DMS79 (cell line): Measurements from ENCODE around the gene TM4SF20.
"Not testable (repeated sequence)": the region's sequence is repeated elsewhere in the genome, so short reads cannot be mapped to it uniquely, and the experiment has no call there.

ENCODE experiments used
- DNase-seq: peaks from one replicate; lab custom pipeline; 2025; lab: John Stamatoyannopoulos, UW

Gene TM4SF20

DNA sequence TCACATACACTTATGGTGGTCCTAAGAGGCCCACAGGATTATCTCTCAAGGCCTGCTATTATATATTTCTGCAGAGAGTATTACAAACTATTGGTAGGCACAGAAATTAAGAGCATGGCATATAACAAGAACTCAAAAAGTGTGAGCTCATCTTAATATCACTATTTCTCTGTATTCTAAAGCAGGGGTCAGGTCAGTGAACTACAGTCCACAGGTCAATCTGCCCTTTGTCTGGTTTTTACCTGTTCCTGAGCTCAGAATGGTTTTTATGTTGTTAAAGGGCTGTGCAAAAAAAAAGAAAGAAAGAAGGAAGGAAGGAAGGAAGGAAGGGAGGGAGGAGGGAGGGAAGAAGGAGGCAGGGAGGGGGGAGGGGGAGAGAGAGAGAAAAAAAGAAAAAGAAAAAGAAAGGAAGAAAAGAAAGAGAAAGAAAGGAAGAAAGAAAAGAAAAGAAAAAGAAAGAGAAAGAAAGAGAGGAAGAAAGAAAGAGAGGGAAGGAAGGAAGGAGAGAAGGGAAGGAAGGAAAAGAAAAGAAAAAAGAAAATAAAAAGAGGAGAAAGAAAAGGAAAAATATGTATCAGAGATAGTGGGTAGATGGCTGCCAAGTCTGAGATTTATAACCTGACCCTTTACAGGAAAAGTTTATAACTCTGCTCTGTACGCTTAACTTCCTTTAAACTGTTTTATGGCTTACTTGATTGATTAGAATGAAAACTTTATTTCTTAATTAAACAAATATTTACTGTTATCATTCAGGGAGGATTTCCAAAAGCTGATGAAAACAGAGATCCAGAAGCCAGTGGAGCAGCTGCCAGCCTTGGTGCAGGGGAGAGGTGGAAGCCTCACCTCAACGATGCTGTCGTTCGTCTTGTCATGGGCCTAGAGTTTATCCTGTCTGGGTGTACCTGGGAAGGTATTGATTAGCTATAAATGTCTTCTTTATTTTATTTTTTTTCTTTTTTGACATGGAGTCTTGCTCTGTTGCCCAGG is 19.9 kb upstream of the TM4SF20 start:
- DNase-seq, result no peak

DNA sequence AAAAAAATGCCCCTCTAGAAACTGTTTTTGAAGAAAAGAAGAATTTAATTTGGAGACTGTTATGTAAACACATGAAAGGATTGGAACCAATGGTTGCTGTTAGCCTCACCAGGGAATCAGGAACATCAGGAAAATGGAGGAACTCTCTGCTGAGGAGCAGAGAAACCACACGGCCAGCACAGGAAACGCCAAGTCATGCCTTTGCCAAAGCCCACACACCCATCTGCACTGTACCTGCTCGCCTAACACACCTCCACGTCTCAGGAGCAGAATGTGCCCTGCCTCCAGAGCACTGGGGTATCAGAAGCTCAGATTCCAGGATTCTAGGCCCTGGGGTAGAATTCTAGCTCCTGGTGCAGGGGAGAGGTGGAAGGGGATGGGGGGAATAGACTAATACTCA is 18.5 kb upstream of the TM4SF20 start:
- DNase-seq, result no peak

DNA sequence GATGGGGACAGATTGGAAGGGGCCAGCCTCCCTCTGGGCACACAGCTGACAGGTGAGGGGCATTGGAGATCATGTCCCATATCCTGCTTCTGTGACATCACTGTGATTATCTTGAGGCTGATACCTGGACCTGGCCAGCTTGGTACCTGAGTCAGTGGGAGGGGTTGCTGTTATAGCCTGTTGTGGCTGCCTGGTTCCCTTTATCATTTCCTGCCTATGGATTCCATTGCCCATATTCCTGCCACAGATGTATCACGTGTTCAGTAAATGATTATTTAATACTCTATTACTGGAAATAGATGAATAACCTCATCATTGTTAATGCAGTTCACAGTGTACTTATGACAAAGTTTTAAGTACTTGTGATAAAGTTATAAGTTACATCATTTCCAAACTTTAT is 16.4 kb upstream of the TM4SF20 start:
- no peak for DNase-seq

DNA sequence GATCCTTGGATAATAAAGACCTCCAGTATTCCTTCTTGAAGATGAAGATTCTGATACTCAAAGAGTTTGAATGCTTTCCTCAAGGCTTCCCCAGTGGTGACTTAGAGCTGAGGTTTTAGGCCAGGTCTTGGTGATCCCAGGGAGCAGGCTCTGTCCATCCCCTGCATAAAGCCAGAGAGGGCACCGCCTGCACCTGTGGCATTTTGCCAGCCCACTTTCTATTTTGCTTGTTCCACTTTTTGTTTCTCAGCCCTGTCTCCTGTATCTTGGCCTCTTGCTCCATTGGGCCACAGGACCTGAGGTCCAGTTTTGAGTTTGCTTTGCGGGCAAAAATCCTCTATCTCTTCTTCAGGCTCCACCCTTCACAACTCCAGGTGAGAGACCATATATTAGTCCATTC is 15.3 kb upstream of the TM4SF20 start:
- DNase-seq, result no peak

DNA sequence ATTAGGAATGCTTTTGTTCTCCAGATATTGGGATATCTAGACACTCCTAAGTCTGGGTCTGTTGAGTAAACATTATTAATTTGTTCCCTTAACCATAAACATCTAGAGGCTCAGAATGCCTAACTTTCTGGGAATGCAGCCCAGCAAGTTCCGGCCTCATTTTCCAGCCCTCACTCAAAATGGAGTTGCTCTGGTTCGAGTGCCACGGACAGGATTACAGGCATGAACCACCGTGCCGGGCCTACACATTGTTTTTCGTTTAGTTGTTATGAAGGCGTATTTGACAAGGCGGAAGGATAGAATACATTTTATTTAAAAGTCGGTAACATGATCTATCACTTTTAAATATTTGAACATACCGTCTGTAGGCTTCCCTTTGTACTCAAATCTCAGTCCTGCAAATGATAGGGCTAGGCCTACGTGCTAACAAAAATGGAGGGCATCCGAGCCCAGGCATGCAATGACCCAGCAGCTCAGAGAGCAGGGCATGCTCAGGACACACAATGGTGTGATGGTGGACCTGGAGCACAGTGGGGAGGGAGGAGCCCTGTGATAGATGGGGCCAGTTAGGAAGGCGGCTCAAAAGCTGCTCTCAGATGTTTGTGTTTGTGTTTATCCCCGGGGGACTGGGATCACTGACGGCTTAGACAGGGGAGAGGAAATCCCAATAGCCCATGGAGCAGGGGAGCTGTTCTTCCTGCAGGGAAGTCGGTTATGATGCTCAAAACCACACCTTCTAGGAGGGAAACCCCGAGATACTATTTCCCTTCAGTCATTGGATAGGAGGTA is 11.6 kb upstream of the TM4SF20 start:
- DNase-seq, result no peak

DNA sequence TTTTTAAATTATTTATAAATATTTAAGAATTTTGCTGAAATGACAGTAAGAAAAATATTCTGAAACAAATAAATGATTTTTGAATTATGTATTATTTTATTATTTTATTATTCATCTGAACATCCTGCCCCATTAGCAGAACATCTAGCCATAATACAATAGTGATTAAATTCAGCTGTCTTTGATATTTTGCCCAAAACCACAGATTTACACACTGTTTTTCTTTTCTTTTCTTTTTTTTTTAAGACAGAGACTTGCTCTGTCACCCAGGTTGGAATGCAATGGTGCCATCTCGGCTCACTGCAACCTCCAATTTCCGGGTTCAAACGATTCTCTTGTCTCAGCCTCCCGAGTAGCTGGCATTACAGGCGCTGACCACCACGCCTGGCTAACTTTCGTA is 10.6 kb upstream of the TM4SF20 start:
- DNase-seq, result no peak

DNA sequence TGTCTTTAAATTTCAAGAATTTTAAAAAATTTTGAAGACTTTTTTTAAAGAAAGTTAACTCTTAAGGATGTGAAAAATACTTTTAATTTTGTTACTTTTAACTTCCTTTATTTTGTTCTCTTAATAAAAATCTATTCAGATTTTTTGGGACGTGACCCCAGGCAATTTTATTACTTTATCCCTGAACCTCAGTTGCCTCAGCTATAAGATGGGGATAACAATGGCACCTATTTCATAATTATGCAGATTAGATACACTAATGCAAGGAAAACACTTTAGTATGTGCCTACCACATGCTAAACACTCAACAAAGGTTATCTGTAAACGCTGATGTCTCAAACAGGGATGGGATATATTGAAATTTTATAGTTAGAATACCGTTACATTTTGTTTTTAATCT is 10.1 kb upstream of the TM4SF20 start:
- DNase-seq, result no peak

DNA sequence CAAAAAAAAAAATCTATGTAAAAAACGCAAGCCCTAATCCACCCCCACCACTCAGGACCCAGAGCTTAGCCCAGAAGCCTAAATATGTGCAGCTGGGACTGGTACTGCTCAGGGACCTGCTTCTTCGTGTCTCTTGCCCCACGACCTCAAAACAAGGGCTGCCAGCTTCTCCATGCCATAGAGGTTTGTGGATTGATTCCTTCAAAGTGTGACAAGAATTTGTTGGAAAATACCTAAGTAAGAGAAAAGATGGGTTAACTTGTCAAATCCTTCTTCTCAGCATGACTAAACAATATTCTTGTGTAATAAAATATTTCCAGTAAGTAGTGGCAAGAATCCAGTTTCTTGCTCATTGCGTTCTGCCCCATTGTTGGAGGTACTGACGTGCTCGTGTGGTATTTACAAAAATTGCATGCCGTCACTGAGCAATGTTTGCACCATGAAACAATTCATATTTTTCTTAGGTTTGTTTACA is 9.5 kb upstream of the TM4SF20 start:
- no peak for DNase-seq

DNA sequence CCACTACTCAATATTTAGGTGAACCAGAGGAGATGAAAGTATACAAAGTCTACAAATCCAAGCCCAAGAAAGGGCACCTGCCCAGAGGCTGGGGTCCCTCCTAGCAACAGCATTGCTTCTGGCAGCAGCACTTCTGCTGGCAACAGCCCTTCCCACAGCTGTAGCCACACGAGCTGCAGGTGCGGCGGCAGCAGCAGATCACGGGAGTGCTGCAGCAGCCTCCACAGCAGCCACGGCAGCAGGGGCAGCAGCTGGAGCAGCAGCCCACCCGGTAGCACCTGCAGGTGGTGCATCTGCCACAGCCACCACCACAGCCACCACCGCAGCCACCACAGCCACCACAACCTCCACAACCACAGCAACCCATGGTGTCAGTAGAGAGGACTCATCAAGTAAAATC is 8.5 kb upstream of the TM4SF20 start, which contains the start of gene SCYGR1:
Gene SCYGR1 (minus strand): TSS at position 367 of the 400 bp plus-strand sequence. CDS start 0 bp downstream, at position 367.
- not testable (repeated sequence) for DNase-seq

DNA sequence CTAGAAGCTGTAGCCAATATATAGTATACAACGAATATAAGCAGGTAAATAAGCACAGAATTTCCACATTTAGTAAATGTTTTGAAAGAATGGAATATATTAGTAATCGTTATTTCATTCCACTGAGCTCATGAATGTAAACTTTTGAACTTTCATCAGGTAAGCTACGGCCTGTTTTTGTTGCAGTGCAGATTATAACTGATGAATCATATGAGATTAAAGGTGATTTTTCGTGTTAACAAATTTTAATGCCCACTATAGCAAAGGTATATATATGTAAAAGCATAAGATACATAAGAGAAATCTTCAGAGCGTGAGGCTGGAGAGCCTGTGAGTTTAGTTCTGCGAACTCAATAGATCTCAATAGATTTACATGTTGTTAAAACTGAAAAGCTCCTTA is 7.5 kb upstream of the TM4SF20 start:
- DNase-seq, result no peak

DNA sequence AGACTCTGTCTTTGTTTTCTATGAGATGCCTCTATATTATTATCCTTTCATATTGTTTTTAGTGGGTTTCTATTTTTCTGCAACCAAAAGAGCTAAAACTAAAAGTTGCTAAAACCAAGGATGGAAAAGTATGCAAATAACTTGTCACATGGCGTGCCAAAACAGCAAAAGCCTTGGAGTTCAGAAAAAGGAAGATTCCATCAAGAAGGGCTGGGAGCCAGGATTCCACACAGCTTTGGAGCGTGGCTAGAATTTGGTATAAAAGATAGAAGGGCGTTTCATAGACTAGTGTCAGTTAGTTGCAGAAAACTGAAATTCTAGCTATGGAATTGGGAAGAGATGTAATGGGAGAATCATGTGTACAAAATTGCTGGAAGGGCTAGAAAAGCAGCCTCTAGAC is 4.6 kb upstream of the TM4SF20 start:
- no peak for DNase-seq

DNA sequence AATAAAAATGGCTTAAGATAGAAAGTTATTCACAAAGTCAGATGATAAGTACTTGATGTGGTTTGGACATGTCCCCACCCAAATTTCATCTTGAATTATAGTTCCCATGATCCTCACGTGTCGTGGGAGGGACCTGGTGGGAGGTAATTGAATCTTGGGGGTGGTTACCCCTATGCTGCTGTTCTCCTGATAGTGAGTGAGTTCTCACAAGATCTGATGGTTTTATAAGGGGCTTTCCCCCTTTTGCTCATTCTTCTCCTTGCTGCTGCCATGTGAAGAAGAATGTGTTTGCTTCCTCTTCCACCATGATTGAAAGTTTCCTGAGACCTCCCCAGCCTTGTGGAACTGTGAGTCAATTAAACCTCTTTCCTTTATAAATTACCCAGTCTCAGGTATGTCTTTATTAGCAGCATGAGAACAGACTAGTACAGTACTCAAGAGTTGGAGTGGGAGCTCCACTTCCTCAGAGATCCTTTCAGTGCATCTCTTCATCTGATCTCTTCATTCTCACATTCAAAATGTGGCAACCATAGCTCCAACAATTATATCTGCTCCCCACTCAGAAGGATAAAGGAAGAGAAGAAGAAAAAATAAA is 3.2 kb upstream of the TM4SF20 start:
- DNase-seq, result not testable (repeated sequence)

DNA sequence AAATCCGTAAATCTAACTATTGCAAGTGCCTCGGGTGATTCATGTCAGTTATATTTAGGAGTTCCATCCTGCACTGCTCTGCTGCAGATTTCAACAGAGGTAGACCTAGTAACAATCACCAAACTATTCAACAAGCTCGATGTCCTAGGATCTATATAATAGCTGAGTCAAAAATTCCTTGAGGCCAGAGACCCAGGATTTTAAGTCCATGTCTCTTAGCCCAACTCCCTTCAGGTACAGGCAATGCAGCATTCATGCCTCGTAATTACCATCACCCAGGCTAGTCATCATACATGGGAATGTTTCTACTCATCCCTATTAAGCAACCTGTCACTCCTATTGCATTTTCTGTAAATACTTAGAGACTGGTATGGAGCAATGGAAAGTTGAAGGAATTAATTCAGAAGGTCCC is 729 bp downstream of the TM4SF20 start:
- DNase-seq, result no peak

DNA sequence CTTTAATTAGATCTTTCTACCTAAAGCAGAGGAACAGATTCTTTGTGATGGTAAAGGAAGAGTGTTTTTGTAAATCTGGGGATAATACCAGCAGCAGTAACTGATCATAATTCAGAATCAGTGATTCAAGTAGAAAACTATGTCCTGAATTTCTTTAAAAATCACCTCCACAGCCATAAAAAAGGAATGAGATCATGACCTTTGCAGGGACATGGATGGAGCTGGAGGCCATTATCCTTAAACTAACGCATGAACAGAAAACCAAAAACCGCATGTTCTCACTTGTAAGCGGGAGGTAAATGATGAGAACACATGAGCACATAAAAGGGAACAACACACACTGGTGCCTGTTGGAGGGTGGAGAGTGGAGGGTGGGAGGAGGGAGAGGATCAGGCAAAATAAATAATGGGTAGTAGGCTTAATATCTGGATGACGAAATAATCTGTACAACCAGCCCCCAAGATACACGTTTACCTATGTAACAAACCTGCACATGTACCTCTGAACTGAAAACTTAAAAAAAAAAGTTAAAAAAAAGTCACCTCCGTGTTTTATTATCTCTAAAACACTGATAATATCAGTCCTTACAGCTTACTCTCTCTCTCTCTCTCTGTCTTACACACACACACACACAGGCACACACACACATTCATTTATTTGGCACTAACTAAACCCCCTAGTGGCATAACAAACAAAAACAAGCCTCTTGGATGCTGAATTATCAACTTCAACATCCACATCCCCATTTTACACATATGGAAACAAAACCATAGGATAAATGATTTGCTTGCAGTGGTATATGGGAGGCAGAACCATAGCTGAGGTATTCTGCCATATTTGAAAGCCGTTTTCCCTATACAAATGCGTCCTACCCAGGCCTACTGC is 1.4 kb downstream of the TM4SF20 start:
- no peak for DNase-seq

DNA sequence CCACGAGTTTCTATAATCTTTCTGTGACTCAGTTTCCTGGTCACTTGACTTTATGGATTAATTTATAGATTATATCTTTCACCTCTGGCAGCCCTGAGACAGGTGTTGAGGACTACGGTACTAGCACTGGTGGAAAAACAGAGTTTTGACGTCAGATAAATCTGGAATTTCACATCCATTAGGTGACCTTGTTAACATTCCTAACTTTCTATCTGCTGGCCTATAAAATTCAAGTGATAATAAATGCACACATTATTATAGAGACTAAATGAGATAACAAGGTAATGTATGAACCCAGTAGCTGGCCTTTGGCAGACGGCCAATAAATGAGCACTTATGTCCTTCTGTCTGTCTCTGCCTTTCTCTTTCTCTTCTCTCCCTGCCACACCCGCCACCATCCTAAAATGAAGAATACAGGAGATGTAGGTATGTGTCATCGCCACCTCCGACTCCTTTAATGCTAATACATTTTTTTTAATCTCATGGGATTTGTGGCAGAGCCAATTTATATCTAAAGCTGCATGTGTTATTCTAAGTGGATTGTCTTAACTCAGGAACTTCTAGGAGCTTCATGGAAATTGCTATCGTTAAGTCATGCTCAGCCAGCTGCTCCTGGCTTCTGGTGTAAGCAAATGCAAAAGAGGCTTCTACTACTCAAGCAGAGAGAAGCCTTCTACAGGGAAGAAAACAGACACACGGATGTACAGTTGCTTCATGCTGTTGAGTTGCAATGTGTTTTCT is 2.3 kb downstream of the TM4SF20 start:
- DNase-seq, result no peak

DNA sequence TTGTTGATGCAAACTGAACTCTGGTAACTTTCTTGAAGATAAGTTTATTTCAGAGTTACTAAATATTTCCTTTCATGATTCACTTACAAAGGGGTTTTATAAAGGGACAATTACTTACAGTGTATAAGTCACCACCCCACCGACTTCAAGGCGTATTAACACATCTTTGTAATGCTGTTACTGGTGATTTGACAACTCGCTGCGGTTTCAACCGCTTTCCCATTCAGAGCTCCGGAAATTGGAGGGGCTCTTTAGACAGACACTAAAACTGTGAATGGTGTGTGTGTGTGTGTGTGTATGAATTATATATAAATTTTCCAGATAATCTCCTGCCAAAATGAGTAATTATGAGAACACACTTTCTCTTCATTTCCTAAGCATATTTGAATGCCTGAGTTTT is 4.9 kb downstream of the TM4SF20 start:
- no peak for DNase-seq

DNA sequence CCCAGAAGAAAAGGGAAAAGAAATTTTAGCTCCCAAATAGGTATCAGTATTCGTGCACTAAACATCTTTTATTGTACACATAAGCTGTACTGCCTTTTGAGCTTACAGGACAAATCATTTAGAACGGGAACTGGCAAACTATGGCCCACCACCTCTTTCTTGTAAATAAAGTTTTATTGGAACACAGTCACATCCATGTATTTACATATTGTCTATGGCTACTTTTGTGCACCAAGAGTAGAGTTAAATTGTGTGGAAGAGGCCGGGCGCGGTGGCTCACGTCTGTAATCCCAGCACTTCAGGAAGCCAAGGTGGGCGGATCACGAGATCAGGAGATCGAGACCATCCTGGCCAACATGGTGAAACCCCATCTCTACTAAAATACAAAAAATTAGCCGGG is 5.7 kb downstream of the TM4SF20 start:
- DNase-seq, result no peak

DNA sequence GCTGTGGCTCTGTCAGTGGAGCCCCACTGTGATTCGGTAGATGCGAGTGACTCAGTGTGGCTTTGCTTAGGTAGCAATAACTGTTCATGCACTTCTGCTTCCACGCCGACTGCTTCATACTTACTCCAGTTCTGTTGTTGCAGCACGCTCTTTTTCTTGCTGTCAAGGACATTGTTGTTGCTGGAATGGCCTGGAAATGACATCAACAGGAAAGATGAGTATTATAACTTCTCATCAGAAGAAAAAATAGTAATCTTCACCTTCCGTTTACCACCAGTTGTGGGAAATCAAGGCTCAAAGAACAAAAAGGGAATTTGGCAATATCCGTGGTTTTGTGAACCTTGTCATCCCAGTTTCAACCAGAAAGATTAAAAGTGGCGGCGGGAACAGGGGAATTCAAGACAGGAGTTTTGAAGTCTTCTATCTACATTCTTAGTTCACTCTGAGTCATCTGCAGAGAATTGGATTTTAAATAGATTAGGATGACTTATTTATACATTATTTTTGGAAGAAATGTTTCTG is 8.3 kb downstream of the TM4SF20 start:
- DNase-seq, result no peak

DNA sequence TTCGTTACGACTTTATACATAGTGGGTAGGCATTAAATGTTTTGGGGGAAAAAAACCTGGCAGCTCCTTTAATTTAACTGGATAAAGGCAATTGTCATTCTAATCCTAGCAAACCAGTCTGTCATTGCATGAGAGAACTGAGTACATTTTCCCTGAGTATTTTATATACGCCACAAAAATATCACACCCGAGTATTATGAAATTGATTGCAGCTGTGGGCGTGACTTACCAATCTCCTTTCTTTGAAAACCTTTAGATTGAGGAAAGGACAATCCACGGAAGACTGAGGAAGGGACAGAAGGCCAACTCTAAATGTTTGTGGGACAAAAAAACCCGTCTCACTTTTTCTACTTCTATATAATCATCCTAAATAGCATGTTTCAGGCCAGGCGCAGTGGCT is 9.0 kb downstream of the TM4SF20 start:
- DNase-seq, result no peak

DNA sequence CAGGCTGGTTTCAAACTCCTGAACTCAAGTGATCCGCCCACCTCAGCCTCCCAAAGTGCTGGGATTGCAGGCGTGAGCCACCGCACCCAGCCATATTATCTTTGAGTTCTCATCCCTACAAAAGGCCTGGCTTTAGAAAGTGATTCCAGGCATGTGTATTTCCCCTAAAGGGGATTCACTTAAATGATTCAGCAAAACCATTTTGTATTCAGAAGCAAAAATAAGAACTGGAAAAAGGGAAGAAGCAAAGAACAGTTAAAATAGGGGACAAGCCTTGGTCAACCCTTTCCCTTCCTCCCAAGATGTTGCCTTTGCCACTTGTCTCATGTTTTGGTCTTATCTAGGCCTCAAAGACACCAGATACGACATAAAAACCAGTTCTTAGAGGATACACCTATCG is 10.5 kb downstream of the TM4SF20 start:
- DNase-seq, result no peak

DNA sequence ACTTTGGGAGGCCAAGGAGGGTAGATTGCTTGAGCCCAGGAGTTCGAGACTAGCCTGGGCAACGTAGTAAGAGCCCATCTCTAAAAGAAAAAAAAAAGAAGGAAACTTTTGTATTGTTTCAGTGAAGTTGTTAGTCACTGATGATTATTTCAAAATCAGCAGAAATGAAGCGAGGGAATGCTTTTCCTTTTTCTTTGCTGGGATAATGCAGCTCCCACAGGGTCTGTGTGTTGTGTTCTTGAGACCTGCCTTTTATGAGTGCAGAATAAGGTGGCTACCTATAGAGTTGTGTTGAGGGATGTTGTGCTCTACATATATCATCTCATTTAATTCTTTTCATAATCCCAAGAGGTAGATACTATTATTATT is 11.7 kb downstream of the TM4SF20 start:
- DNase-seq, result no peak
